Cardiac atrium fibroblast (primary cell): Measurements from ENCODE around the gene PNLIPRP1. TPM values are rescaled to one million over a fixed set of nuclear protein-coding genes. Genes with fewer than 3 reads are reported as not detected.

Source experiments
- total RNA-seq: library from RNA; depleted of rRNA; stranded (reverse); fragments of >200 nt; gene quantifications from 2 replicates; pipeline ENCODE4 v1.2.3, GENCODE V29; 2015

Gene PNLIPRP1
- not detected in 2 replicates for total RNA-seq

DNA sequence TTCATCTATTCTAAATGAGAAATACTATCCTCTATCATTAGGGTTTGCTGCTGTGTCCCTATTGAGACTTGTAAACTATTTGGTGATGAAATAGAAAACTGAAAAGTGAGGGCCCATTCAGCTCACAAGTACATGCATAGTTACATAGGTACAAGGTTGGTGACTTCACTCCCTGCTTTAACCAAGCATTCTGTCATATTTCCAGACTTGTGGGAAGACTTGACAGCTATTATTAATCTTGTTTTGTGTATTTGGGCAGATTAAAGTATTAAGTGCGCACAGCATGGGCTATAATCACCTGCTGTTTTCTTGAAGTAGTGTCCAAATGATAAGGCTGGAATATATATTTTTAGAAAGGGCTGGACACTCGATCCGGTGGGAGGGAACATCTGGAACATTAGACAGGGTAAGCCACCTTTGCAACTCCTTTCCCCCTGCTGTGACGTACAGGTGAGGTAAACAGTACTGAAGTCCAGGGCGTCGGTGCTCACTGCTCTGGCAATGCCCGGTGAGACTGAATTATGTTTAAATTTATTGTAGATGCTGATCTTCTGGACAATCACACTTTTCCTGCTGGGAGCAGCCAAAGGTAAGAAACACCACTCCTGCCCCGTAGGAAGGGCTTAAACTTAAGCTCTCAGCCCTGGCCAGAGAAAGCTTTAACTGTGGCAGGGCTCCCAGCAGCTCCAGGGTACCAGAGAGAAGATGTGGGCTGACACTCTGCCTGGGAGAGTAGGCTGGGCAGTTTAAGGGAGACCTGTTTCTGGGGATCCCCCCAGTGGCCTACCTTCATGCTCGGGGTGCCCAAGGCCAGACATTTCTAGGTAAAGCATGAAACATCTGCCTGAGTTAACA, at the start of gene PNLIPRP1:
TSS of gene PNLIPRP1 (plus strand) at position 370 of the 855 bp plus-strand sequence. CDS start at position 541, 171 bp downstream.

DNA sequence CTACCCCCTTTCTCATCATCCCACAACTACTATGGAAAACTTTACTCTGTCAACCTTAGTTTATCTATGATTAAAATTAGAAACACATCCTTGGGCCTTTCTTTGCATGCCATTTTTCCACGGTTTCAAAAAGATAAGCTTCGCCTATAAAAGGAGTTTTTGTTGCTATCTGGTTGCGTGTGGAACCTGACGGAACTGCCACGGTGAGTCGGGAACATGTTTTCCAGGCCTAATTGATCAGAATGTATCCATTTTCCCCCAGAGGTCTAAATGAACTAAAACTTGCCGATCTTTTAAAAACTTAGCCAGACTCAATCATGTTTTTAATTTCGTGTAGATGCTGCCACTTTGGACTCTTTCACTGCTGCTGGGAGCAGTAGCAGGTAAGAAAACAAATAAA, 45.0 kb upstream of the PNLIPRP1 start, which contains the start of gene PNLIP:
TSS of gene PNLIP (plus strand) at position 176 of the 400 bp plus-strand sequence. CDS start at position 338, 162 bp downstream.

DNA sequence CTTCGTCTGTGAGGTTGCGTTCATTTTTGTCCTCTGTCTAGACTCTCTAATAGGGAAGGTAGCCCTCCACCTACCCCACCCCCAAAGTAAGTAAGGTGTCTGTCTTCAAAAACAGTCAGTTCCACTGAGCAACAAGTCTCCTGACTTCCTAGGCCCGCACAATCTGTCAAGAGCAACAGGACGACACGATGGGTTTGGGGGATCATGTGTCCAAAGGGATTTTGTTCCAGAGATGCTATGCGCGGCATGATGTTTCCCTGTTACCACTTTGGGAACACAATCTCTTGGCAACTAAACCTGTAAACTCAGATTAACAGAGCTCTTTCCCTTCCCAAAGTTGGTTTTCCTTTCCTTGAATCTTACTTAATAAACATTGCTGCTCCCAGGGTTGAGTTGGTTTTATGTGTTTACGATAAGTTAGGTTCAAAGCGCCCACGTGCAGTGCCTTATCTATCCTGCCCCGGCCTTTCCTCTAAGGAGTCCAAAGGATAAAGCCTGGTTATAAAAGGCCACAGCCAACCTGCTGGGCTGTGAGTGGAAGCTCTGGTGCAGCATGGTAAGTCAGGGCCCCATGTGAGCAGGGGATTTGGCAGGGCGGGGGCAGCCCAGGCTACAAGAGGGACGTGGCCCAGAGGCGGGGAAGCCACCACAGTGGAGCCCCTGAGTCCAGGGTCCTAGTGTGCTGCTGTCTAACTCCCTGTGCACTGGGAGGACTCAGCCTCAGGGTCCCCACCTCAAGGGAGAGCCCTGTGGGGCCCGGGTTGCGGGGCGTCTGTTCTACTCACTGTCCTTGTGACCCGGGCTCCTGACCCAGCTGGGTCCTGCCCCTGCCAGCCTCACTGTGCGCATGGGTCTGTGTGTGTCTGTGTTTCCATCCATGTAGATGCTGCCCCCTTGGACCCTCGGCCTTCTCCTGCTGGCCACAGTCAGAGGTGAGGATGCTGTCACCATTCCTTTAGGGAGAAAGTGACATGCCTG, 30.0 kb downstream of the PNLIPRP1 start, which contains the start of gene PNLIPRP2:
TSS of gene PNLIPRP2 (plus strand) at position 531 of the 978 bp plus-strand sequence.

Other genes starting within 250 kb of the PNLIPRP1 start
- not detected in 2 replicates for gene PNLIPRP3, start 163.1 kb upstream of the PNLIPRP1 start, total RNA-seq
- gene PNLIP, start 45.0 kb upstream of the PNLIPRP1 start, total RNA-seq: not detected in 2 replicates
- not detected in 2 replicates for gene PNLIPRP2, start 30.0 kb downstream of the PNLIPRP1 start, total RNA-seq
- 1.6 and 4.2 TPM in 2 replicates for gene HSPA12A, start 151.6 kb downstream of the PNLIPRP1 start, total RNA-seq